Muscle layer of duodenum (tissue), 2 donors: ENCODE data around the gene ANKRD37.

Experiments used
- H3K27ac ChIP-seq: one replicate; pipeline ENCODE4 v1.7.0; 2013; ENCODE audit warnings: mild to moderate bottlenecking, low read length
- H3K27me3 ChIP-seq: one replicate; pipeline ENCODE4 v1.7.0; 2013; ENCODE audit warnings: low read depth, mild to moderate bottlenecking, control low read depth, low read length
- H3K36me3 ChIP-seq, 2 donors: one replicate each; pipeline ENCODE4 v1.7.0; 2013; ENCODE audit warnings: low read length in 2 of 2, control low read depth in 1 of 2, mild to moderate bottlenecking in 1 of 2; ENCODE audit not compliant: insufficient read depth in 2 of 2, control insufficient read depth in 1 of 2
- H3K4me1 ChIP-seq, 2 donors: one replicate each; pipeline ENCODE4 v1.7.0; 2013; ENCODE audit warnings: low read length in 2 of 2, mild to moderate bottlenecking in 2 of 2, control low read depth in 1 of 2, moderate library complexity in 1 of 2; ENCODE audit not compliant: insufficient read depth in 2 of 2, control insufficient read depth in 1 of 2
- H3K4me3 ChIP-seq, 2 donors: one replicate each; pipeline ENCODE4 v1.7.0; 2013; ENCODE audit warnings: low read length in 2 of 2, low read depth in 1 of 2, mild to moderate bottlenecking in 1 of 2
- H3K9me3 ChIP-seq, 2 donors: one replicate each; pipeline ENCODE4 v1.7.0; 2013; ENCODE audit warnings: low read length in 2 of 2, control low read depth in 1 of 2, mild to moderate bottlenecking in 1 of 2; ENCODE audit not compliant: control insufficient read depth in 1 of 2
- donor health status: healthy.

ANKRD37 gene

DNA sequence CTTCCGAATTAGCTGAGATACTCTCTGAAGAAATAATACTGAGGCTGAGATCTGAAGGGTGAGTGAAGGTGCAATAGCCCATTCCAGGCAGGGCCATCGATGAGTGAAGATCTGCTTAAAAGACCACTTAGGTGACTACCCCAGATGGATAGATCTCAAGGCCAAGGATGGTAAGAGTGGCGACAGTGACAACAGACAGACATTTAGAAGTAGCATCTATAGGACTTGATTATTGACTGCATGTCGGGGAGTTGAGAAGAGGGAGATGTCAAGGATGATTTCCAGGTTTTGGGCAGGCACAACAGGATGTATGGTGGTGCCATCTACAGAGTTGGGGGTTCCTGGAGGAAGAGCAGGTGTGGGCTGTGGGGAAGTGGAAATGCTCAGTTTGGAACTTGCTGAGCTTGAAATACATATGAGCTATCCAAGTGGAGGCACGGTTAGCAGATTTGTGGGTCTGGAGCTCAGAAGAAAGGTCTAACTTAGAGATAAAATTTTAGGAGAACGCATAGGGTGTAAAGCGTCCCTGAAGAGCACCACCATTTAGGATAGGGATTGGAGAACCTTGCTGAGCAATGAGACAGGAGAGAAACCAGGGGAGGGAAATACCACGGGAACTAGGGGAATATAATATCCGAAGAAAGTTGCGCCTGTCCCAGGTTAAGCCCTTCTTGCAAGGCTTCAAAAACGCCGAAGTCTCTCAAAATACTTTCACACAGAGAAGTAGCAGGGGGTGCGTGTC lies 28.4 kb downstream of the ANKRD37 start:
- Histone ChIP-seq H3K9me3 (no peaks in the 10 kb centered on the region), H3K27me3 (no peaks in the 10 kb centered on the region), H3K27ac (peak overlapping the region; percentile 94), H3K4me1 (peaks cover 14 to 31% of the 10 kb centered on the region in 2 donors), H3K36me3 (no peaks in the 10 kb centered on the region), H3K4me3 (peak overlapping the region; percentile 69 to 89)

DNA sequence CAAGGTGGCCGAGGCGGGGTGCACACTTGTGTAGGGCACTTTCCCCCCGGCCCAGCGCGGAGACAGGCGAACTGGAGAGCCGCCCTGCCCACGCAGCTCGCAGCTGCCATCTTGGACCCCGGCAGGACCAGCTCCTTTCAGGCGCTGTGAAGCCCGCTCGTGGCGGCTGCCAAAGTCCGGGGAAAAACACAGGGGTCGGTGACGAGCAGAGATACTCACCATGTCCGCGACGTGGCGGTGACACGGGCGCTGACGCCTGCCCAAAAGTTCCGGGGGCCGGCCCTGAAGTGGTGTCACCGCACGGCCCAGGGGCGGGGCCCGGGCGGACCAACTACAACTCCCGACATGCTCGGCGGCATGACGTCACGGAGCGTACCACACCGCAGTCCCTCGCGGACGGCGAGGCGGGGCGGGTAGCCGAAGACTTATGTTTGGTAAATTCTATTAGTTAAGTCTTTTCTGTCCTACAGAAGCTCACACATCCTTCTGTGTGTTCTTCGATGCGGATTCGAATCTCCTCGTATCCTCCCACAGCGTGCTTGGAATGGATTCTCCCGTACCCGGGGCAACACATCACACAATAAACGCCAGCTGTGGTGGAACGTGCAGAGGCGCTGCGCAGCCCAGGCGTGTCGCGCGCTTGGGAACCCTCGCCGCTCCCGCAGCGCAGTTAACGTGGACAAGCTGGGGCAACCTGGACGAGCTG lies 29.2 kb downstream of the ANKRD37 start, which contains the start of gene UFSP2:
UFSP2 (minus strand) TSS at position 318 of the 706 bp plus-strand sequence; CDS start at position 222, 96 bp downstream.
- Histone ChIP-seq H3K27ac (peak within 1 kb of the TSS; percentile 94), H3K4me3 (peak within 1 kb of the TSS; percentile 69 to 89), H3K27me3 (no peaks in the 10 kb centered on the region), H3K36me3 (no peaks in the 10 kb centered on the region), H3K4me1 (peaks cover 14 to 31% of the 10 kb centered on the region in 2 donors), H3K9me3 (no peaks in the 10 kb centered on the region)

DNA sequence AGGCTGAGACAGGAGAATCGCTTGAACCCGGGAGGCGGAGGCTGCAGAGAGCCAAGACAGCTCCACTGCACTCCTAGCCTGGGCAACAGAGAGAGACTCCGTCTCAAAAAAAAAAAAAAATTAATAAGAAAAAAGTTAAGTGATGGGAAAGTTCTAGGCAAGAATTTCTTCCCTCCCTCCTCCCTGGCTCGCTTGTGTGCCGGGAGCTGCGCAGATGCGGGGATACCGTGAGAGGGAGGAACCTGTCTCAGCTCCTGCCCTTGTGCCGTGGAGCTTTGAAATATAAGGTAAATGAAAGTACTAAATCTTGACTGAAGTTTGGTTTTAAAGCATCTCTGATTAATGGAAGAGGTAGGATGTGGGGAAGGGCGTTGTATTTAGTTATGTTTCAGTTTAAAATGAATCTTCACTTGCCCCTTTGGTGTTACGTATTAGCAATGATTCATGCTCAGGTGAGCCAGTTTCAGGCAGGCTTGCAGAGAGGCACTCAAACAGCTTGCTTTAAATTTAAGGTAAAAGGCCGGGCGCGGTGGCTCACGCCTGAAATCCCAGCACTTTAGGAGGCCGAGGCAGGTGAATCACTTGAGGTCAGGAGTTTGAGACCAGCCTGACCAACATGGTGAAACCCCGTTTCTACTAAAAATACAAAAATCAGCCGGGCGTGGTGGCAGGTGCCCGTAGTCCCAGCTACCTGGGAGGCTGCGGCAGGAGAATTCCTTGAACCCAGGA lies 30.5 kb downstream of the ANKRD37 start:
- Histone ChIP-seq H3K27me3 (no peaks in the 10 kb centered on the region), H3K4me3 (no peak overlapping the region)

DNA sequence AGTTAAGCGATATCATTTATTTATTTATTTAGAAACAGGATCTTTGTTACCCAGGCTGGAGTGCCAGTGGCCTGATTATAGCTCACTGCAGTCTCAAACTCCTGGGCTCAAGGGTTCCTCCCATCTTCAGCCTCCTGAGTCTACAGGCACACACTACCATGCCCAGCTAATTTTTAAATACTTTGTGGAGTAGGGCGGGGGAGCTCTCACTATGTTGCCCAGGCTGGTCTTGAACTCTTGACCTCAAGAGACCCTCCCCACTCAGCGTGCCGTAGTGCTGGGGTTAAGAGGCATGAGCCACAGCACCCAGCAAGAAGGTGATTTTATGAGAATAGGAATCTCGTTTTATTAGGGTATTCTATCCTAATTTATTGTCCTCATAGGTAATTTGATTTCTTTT lies 33.0 kb downstream of the ANKRD37 start:
- Histone ChIP-seq H3K4me1 (peaks cover 3 to 5% of the 10 kb centered on the region in 2 donors), H3K4me3 (no peak overlapping the region), H3K27me3 (no peaks in the 10 kb centered on the region), H3K27ac (no peak overlapping the region), H3K9me3 (no peaks in the 10 kb centered on the region), H3K36me3 (no peaks in the 10 kb centered on the region)

More for the DNA sequence above, 30.5 kb downstream of the ANKRD37 start:
- H3K27ac ChIP-seq: no peak overlapping the region
- peaks cover 8 to 21% of the 10 kb centered on the region in 2 donors for H3K4me1 ChIP-seq
- H3K9me3 ChIP-seq: no peaks in the 10 kb centered on the region
- H3K36me3 ChIP-seq: no peaks in the 10 kb centered on the region

DNA sequence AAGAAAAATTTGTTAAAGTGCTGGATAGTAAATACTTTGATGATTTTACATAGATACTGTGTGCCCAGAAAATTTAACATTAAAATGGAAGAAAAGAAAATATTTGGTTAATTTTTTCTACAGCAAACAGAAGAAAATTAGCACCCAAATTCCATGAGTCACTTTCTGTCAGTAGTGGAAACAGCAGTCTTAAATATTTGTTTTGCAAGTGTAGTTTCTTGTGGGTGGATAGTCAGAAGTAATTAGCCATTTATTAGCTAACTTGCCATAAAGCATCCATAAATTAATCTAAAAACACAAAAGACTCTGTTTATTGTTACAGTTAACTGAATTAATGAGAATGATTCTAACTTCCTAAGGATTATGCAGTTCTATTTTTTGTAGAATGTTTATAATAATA lies 38.8 kb downstream of the ANKRD37 start:
- H3K27me3 ChIP-seq: no peaks in the 10 kb centered on the region
- no peak overlapping the region for H3K4me3 ChIP-seq
- H3K27ac ChIP-seq: no peak overlapping the region
- no peaks in the 10 kb centered on the region for H3K4me1 ChIP-seq
- no peaks in the 10 kb centered on the region for H3K36me3 ChIP-seq
- H3K9me3 ChIP-seq: no peaks in the 10 kb centered on the region

DNA sequence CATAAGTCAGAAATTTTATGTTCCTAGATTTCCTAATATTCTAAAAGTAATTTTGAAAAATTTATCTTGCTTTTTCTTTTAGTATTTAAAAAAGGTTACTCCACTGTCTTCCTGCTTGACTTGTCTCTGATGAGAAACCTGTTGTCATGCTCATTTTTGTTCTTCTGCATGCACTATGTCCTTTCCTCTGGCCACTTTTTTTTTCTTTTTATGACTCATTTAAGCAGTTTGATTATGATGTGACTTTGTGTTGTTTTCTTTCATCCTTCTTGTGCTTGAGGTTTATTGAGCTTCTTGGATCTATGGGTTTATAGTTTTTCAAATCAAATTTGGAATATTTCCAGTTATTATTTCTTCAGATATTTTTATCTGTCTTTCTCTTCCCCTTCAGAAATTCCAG lies 41.2 kb downstream of the ANKRD37 start:
- H3K27ac ChIP-seq: no peak overlapping the region
- no peaks in the 10 kb centered on the region for H3K36me3 ChIP-seq
- no peaks in the 10 kb centered on the region for H3K4me1 ChIP-seq
- no peaks in the 10 kb centered on the region for H3K27me3 ChIP-seq
- no peak overlapping the region for H3K4me3 ChIP-seq
- no peaks in the 10 kb centered on the region for H3K9me3 ChIP-seq

DNA sequence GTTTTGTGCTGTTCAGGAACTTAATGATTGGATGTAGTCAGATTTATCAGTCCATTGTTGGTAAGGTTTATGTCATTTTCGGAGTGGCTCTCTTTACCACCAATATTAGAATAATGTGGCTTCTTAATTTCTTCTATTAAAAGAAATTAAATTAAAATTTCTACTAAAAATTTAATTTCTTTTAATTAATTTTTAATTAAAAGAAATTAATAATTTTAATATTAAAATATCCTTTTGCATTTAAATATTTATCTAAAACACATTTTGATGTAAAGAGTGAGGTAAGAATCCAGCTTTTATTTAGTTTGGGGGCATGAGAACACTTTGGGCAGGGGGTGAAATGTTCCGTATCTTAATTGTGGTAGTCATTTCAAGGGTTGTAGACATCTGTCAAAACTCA lies 44.8 kb downstream of the ANKRD37 start:
- Histone ChIP-seq H3K36me3 (no peaks in the 10 kb centered on the region), H3K9me3 (no peaks in the 10 kb centered on the region), H3K4me3 (no peak overlapping the region), H3K4me1 (no peaks in the 10 kb centered on the region), H3K27ac (no peak overlapping the region), H3K27me3 (no peaks in the 10 kb centered on the region)

DNA sequence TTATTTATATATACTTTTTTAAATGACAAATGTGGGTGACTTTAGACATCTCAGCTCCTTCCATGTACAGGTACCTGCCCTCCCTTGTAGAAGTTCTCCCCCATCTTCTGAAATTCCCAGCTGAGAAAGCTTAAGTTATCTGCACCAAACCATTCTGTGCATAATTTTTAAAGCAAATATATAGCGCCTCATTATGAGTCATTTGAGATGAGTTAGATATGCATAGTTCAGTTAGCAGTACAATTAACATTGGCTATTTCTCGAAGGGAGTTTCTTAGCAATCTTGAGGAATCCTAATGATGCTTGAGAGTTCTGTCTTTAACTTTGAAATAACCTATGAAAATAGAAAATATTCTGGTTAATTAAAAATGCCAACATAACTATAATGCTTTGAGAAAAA lies 48.6 kb downstream of the ANKRD37 start:
- no peaks in the 10 kb centered on the region for H3K36me3 ChIP-seq
- H3K27ac ChIP-seq: no peak overlapping the region
- no peak overlapping the region for H3K4me3 ChIP-seq
- no peaks in the 10 kb centered on the region for H3K9me3 ChIP-seq
- no peaks in the 10 kb centered on the region for H3K4me1 ChIP-seq
- no peaks in the 10 kb centered on the region for H3K27me3 ChIP-seq
